Body of pancreas (tissue), 4 donors: ENCODE results near the gene KLF17. TPM values are rescaled to one million over a fixed set of nuclear protein-coding genes. Genes with fewer than 3 reads are reported as not detected.

Experiments used
- ATAC-seq: fragments of 150-250 bp; one replicate; pipeline ENCODE4 v1.9.1; 2016
- DNase-seq, 4 donors: peaks; one replicate each; pipeline ENCODE4 v3.0.0-alpha.2; 2019
- H3K27ac ChIP-seq, 4 donors: fragments of 200-600 bp; sonication (generic); 1 replicate in 3 of 4; 2 replicates in 1 of 4; pipeline versions ENCODE4 v1.5.1 to v1.6.1; 2016 to 2019; ENCODE audit warnings: mild to moderate bottlenecking in 1 of 4, mixed read lengths in 1 of 4, moderate library complexity in 1 of 4
- H3K27me3 ChIP-seq, 2 donors: fragments of 200-600 bp; sonication (generic); one replicate each; pipeline ENCODE4 v1.6.0; 2016; ENCODE audit warnings: mild to moderate bottlenecking in 1 of 2
- H3K36me3 ChIP-seq, 2 donors: fragments of 200-600 bp; sonication (generic); replicated peaks in 1 of 2; 2 replicates each; pipeline ENCODE4 v1.5.1; 2016; ENCODE audit warnings: low read depth in 2 of 2; ENCODE audit not compliant: insufficient read depth in 1 of 2
- H3K4me1 ChIP-seq: fragments of 200-600 bp; sonication (generic); one replicate; pipeline ENCODE4 v1.6.0; 2016
- H3K4me3 ChIP-seq, 2 donors: fragments of 200-600 bp; sonication (generic); 1 replicate in 1 of 2; 2 replicates in 1 of 2; pipeline ENCODE4 v1.5.1; 2016 to 2019
- H3K9me3 ChIP-seq, 3 donors: fragments of 200-600 bp; sonication (generic); 1 replicate in 2 of 3; 2 replicates in 1 of 3; pipeline ENCODE4 v1.5.1; 2016
- CTCF ChIP-seq, 7 experiments: fragments of 450-650 bp in 4 of 7; fragments of 200-600 bp in 3 of 7; sonication (generic) in 3 of 7; IDR thresholded peaks; one replicate each; pipeline ENCODE4 v1.5.1; 2016 to 2019; ENCODE audit warnings: antibody characterized with exemption in 7 of 7
- POLR2A ChIP-seq, 3 donors: fragments of 450-650 bp; IDR thresholded peaks; one replicate each; pipeline ENCODE4 v1.6.1; 2016; ENCODE audit warnings: antibody characterized with exemption in 3 of 3, mild to moderate bottlenecking in 2 of 3
- WGBS, 2 donors: methylation state at CpG; one replicate each; pipeline ENCODE4 v1.1.5; 2017; 5-methylcytosine and 5-hydroxymethylcytosine counted together
- intact Hi-C: fragments of 100-400 bp; cut with DNase I; formaldehyde crosslinking; loops from one replicate; pipeline ENCODE4 v1.15.1; 2023
- total RNA-seq, 2 donors: library from RNA; depleted of rRNA; stranded (reverse); fragments of >200 nt; gene quantifications; one replicate each; pipeline ENCODE4 v1.1.0, GENCODE V29; 2016

KLF17 gene
- total RNA-seq, 2 donors from 2014 or later, result not detected

- ATAC-seq, result no peak
- 44 to 71% methylated on average over 1 of the region's 1 CpG for WGBS, 2 donors
- intact Hi-C loops, result no loop called here
- TF ChIP-seq POLR2A (IDR thresholded peaks at IDR 0.05) (no peak), CTCF (IDR thresholded peaks at IDR 0.05) (no peak)
- Histone ChIP-seq H3K4me3 (no peak overlapping the region), H3K9me3 (no peaks in the 10 kb centered on the region), H3K27ac (no peak overlapping the region), H3K27me3 (no peaks in the 10 kb centered on the region), H3K4me1 (no peaks in the 10 kb centered on the region), H3K36me3 (no peaks in the 10 kb centered on the region)
- DNase-seq, result no peak
These were observed 39.3 kb downstream of the KLF17 start for GRCh38 chr1:44157903-44158302.

DNA sequence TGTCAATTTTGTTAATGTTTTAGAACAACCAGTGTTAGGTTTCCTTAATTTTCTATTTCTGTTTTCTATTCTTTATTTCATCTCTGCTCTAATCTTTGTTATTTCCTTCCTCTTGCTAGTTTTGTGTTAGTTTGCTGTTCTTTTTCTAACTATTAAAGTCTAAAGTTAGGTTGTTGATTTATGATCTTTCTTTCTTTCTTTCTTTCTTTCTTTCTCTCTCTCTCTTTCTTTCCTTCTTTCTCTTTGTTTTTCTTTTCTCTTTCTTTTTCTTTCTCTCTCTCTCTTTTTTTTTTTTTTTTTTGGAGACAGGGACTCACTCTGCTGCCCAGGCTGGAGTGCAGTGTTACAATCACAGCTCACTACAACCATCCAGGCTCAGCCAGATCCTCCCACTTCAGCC lies 40.2 kb downstream of the KLF17 start:
- DNase-seq (no peak), ATAC-seq (no peak)
- intact Hi-C loops, result no loop called here
- Histone ChIP-seq H3K4me3 (no peak overlapping the region), H3K27ac (no peak overlapping the region), H3K4me1 (no peaks in the 10 kb centered on the region), H3K27me3 (no peaks in the 10 kb centered on the region), H3K9me3 (no peaks in the 10 kb centered on the region), H3K36me3 (no peaks in the 10 kb centered on the region)
- TF ChIP-seq POLR2A (IDR thresholded peaks at IDR 0.05), result no peak
- TF ChIP-seq CTCF (IDR thresholded peaks at IDR 0.05), result no peak

- Histone ChIP-seq H3K9me3 (no peaks in the 10 kb centered on the region), H3K27me3 (no peaks in the 10 kb centered on the region), H3K4me3 (no peak overlapping the region), H3K27ac (no peak overlapping the region), H3K36me3 (no peaks in the 10 kb centered on the region), H3K4me1 (no peaks in the 10 kb centered on the region)
- DNase-seq, result no peak
- TF ChIP-seq POLR2A (IDR thresholded peaks at IDR 0.05) (no peak), CTCF (IDR thresholded peaks at IDR 0.05) (no peak)
- intact Hi-C loops, result no loop called here
- no peak for ATAC-seq
These were observed 42.9 kb downstream of the KLF17 start for GRCh38 chr1:44161546-44161945.

DNA sequence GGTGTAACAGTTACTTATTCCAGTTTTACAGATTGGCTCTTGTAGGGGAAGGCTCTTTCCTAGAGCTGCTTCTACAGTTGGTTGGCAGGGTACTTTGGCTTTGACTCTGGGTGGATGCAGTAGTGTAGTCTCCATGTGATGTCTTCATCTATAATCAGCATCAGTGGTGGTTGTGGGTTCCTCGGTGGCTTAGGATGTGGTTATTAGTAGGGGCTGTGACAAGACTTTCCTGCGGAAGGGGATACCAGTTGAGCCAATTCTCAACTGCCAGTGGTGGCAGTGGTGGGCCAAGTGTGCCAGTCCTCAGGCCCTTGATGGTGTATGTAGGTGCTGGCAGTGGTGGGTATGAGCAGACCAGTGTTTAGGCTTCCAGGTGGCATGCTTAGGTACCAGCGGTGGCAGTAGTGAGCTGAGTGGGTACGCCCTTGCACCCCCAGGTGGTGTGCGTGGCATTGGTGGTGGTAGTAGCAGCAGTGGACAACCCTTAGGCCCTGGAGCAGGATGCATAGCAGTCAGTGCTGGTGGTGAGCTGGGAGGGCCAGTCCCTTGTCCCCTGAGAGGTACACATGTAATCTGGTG lies 50.0 kb downstream of the KLF17 start:
- intact Hi-C loops, result no loop called here
- DNase-seq (no peak), ATAC-seq (no peak)
- Histone ChIP-seq H3K4me1 (no peaks in the 10 kb centered on the region), H3K4me3 (no peak overlapping the region), H3K27ac (no peak overlapping the region), H3K27me3 (no peaks in the 10 kb centered on the region), H3K9me3 (no peaks in the 10 kb centered on the region), H3K36me3 (no peaks in the 10 kb centered on the region)
- no peak for TF ChIP-seq POLR2A (IDR thresholded peaks at IDR 0.05)
- TF ChIP-seq CTCF (IDR thresholded peaks at IDR 0.05), result no peak
- WGBS, 2 donors, result 79 to 81% methylated on average over 2 to 5 of the region's 5 CpGs

GRCh38 chr1:44170281-44170823 lies 51.7 kb downstream of the KLF17 start:
- WGBS, 2 donors, result 92 to 94% methylated on average over 3 of the region's 3 CpGs
- TF ChIP-seq POLR2A (IDR thresholded peaks at IDR 0.05) (no peak), CTCF (IDR thresholded peaks at IDR 0.05) (no peak)
- Histone ChIP-seq H3K27me3 (no peaks in the 10 kb centered on the region), H3K9me3 (peaks cover 0 to 10% (median 0%) of the 10 kb centered on the region in 3 donors), H3K4me3 (no peak overlapping the region), H3K36me3 (no peaks in the 10 kb centered on the region), H3K4me1 (no peaks in the 10 kb centered on the region), H3K27ac (no peak overlapping the region)
- DNase-seq, result no peak
- intact Hi-C loops, result no loop called here
- no peak for ATAC-seq
